HG02973 (cell line): ENCODE measurements around the gene POLH.
"Not testable (repeated sequence)": the region's sequence is repeated elsewhere in the genome, so short reads cannot be mapped to it uniquely, and the experiment has no call there.

Experiments
- ATAC-seq: cut with Tn5 transposase; IDR thresholded peaks from one replicate; pipeline ENCODE4 v1.9.1; 2021; ENCODE audit warnings: moderate library complexity; ENCODE audit not compliant: unreplicated experiment

Gene POLH

GRCh38 chr6:43575772-43576551 is at the start of gene POLH, which contains the start of gene XPO5:
Gene POLH, plus strand, starts transcription at chr6:43576185. Its CDS starts 6,135 bp downstream, at chr6:43582320.
Gene XPO5, minus strand, starts transcription at chr6:43576038. Its CDS starts 174 bp downstream, at chr6:43575864.
- peak; percentile 84 for ATAC-seq

- no peak for ATAC-seq
Measured at GRCh38 chr6:43532201-43532600, 43.8 kb upstream of the POLH start.

DNA sequence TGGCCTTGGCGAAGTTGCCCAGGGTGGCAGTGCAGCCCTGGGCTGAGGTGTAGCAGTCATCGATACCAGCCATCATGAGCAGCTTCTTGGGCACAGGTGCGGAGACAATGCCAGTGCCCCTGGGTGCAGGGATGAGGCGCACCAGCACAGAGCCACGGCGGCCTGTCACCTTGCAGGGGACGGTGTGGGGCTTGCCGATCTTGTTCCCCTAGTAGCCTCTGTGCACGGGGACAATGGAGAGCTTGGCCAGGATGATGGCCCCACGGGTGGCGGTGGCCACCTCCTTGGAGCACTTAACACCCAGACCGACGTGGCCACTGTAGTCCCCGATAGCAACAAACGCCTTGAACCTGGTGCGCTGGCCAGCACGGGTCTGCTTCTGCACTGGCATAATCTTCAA is 37.0 kb upstream of the POLH start:
- ATAC-seq = not testable (repeated sequence)

DNA sequence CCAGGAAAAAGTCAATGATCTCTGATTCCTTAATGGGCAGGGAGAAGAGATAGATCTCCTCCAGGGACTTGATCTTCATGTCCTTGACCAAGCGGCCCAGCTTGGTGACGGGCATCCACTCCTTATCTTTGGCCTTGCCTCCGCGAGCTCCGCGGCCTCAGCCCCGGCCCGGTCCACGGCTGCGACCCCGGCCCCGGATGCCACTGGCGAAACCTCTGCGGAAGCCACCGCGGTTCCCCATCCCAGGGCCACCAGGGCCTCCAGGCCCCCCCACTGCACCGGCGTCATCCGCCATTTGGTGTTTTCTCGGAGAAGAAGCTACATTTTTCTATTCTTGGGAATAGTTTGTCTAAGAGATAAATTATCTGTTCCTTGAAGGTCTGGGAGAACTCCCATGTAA is 36.6 kb upstream of the POLH start:
- ATAC-seq = not testable (repeated sequence)

- ATAC-seq = no peak
Measured at GRCh38 chr6:43540507-43540906, 35.5 kb upstream of the POLH start.

DNA sequence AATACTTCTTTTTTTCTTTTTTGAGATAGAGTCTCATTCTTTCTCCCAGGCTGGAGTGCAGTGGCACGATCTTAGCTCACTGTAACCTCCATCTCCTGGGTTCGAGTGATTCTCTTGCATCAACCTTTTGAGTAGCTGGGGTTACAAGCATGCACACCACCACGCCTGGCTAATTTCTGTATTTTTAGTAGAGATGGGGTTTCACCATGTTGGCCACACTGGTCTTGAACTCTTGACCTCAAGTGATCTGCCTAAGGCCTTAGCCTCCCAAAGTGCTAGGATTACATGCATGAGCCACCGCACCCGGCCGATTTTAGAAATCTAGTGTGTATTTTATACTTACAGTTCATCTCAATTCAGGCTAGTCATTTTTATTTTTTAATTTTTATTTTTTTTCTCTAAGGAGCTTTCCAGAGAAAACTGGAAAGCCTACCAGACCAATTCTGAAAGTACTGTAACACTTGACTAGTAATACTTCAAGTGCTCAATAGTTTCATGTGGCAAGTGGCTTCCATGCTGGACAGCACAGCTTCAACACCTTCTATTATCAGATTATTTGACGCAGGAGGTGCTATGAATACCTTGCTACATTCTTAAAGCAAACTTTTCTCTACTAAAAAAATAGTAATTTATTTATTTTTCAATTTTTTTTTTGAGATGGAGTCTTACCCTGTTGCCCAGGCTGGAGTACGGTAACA is 34.1 kb upstream of the POLH start:
- ATAC-seq = no peak

GRCh38 chr6:43544461-43544860 is 31.5 kb upstream of the POLH start:
- ATAC-seq = no peak

- ATAC-seq = no peak
Measured at GRCh38 chr6:43547222-43547621, 28.8 kb upstream of the POLH start.

GRCh38 chr6:43557620-43558019 is 18.4 kb upstream of the POLH start:
- not testable (repeated sequence) for ATAC-seq

- ATAC-seq = no peak
Measured at GRCh38 chr6:43559328-43559727, 16.7 kb upstream of the POLH start.

- no peak for ATAC-seq
Measured at GRCh38 chr6:43570876-43571441, 5.0 kb upstream of the POLH start.

- ATAC-seq = no peak
Measured at GRCh38 chr6:43572015-43572414, 4.0 kb upstream of the POLH start.

- ATAC-seq = peak; percentile 32
Measured at GRCh38 chr6:43575105-43575771, 747 bp upstream of the POLH start.

DNA sequence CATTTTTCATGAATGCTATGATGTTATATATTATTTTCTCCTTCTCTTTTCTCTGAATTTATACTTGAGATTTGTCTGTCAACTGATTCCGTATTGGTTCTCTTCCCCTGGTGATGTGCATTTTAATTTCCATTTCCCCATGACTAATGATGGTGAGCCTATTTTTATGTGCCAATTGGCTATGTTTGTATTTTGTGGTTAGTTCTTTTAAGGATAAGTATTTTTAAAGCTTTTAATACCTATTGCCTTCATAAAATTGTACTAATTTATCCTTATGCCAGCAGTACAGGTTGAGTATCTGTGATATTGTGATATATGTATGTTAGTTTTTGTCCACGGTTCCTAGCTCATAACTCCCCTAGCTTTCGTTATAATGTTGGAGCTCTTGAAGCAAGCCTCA is 2.8 kb downstream of the POLH start:
- no peak for ATAC-seq

- no peak for ATAC-seq
Measured at GRCh38 chr6:43579171-43579570, 3.2 kb downstream of the POLH start.

GRCh38 chr6:43582911-43583310 is 6.9 kb downstream of the POLH start:
- no peak for ATAC-seq

- ATAC-seq = no peak
Measured at GRCh38 chr6:43584892-43585570, 9.0 kb downstream of the POLH start.

GRCh38 chr6:43588194-43588593 is 12.2 kb downstream of the POLH start:
- no peak for ATAC-seq

DNA sequence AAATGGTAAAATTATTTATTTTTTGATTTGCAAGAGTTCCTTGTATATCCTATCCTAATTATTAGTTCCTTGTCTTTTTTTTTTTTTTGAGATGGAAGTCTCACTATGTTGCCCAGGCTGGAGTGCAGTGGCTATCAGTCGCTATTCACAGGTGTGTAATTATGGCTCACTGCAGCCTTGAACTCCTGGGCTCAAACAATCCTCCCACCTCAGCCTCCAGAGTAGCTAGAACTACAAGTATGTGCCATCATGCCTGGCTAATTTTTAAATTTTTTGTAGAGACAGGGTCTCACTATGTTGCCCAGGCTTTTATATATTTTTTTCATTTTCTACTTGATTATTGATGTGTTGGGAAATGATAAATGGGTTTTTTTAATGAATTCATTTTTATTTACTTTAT is 13.6 kb downstream of the POLH start:
- not testable (repeated sequence) for ATAC-seq

DNA sequence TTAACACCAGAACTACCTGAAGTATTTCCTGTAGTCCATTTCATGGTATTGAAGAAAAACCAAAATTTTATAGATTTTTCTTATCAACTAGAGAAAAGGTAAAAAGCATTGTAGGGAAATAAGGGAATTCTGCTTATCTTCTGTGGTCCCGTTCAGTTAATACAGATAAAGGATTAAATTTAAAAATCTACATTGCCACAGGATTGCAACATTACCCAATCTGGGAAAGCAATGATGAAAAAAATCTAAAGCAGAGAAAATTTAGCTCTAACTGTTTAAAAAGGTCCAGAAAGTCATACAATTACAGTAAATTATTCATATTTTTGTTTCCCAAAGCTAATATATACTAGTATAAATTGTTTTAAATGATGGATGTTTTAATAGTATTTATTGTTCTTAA is 18.0 kb downstream of the POLH start:
- ATAC-seq = no peak

DNA sequence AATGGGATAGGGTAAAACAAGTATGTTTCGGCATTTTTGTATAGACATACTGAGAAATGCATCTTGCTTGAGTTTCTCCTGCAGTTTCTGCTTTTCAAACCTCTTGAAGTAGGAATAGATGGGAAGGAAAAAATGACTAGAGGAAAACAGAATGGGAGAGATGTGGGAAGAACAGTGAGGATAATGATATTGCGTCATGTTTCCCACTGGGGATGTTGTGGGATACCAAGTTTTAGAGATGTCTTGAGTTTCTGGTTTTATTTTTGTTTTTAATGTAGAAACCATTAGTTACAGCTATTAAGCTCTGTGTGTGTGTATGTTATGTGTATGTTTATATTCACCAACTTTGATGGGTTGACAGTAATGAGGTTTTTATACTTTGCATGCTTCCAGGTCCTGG is 24.6 kb downstream of the POLH start:
- no peak for ATAC-seq
